IMR-90 (cell line): ENCODE data around the gene GPSM1. TPM values are rescaled to one million over a fixed set of nuclear protein-coding genes. Genes with fewer than 3 reads are reported as not detected.

Experiments
- ELK1 ChIP-seq: fragments of 150-350 bp; IDR thresholded peaks from 2 replicates; pipeline ENCODE4 v1.6.1; 2016; ENCODE audit warnings: low read depth, mild to moderate bottlenecking, low read length, moderate library complexity, borderline replicate concordance
- polyA plus RNA-seq, 3 experiments: library from polyadenylated mRNA; depleted of rRNA; stranded (reverse); fragments of >200 nt; gene quantifications; 2 replicates each; pipeline ENCODE4 v1.2.3, GENCODE V29; 2012; ENCODE audit warnings: low replicate concordance in 1 of 3
- total RNA-seq: library from RNA; depleted of rRNA; stranded (reverse); fragments of >200 nt; gene quantifications from 2 replicates; pipeline ENCODE4 v1.2.3, GENCODE V29; 2012

Gene GPSM1
- total and polyA plus RNA-seq, 2 of the 4 experiments (the other 2 are of a cell fraction), result 28.7 to 71.2 TPM

- TF ChIP-seq ELK1, result no peak
These were observed 45.4 kb downstream of the GPSM1 start (continued) for GRCh38 chr9:136372561-136373299.
